Measurements from ENCODE around the gene IL2RA.

The IL2RA gene

DNA sequence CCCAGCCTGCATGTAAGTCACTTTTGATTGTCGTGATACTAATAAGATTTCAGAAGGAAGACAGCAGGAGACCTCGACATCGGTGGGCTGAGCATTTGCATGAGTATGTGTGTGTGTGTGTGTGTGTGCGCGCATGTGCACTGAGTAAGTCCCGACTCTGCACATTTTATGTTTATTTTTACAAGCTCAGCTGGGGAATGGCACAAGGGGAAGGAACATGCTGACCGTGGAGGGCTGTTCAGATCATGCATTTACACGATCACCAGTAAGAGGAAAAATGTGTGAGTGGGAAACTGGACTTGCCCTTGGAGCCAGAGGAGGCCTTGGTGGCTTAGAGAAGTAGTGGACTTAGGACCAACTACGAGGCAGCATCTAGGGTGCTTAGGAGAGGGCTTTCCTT lies 41.3 kb downstream of the IL2RA start:
- no peaks in the 10 kb centered on the region for H3K4me1 ChIP-seq (ENCODE audit: control insufficient read depth, insufficient read depth, low read length, poor library complexity, severe bottlenecking)
- H3K4me3 ChIP-seq (ENCODE audit: extremely low read depth, insufficient read depth, low read length, poor library complexity, severe bottlenecking) = no peak overlapping the region
- WGBS, 2 experiments (ENCODE audit: insufficient coverage in 2 of 2) = 95 to 100% methylated on average over 7 to 8 of the region's 9 CpGs
- no peak overlapping the region for H3K27ac ChIP-seq (ENCODE audit: low read depth, low read length, severe bottlenecking)
- no peaks in the 10 kb centered on the region for H3K9me3 ChIP-seq (ENCODE audit: control insufficient read depth, low read length)
- no peaks in the 10 kb centered on the region for H3K36me3 ChIP-seq (ENCODE audit: control insufficient read depth, insufficient read depth, low read length)

DNA sequence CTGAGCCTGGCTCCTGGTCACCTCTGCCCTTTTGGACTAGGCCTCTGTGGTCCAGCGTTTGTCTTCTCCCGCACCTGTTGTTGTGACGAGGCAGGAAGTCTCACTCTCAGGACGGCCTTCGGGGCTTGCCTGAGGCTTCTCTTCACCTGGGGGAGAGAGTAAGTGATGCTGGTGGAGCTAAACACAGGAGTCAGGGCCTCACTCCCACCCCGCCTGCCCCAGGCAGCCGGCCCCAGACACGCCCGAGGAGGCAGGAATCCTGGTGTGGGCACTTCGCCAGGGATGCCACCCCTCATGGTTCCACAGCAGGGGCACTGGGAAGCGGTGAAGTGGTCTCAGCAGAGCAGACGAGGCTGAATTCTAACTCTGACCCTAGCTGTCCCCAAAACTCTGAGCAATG lies 42.4 kb downstream of the IL2RA start:
- Histone ChIP-seq H3K4me3 (ENCODE audit: extremely low read depth, insufficient read depth, low read length, poor library complexity, severe bottlenecking) (no peak overlapping the region), H3K9me3 (ENCODE audit: control insufficient read depth, low read length) (no peaks in the 10 kb centered on the region), H3K27ac (ENCODE audit: low read depth, low read length, severe bottlenecking) (no peak overlapping the region), H3K4me1 (ENCODE audit: control insufficient read depth, insufficient read depth, low read length, poor library complexity, severe bottlenecking) (no peaks in the 10 kb centered on the region), H3K36me3 (ENCODE audit: control insufficient read depth, insufficient read depth, low read length) (no peaks in the 10 kb centered on the region)
- WGBS, 2 experiments (ENCODE audit: insufficient coverage in 2 of 2) = 82 to 87% methylated on average over 7 to 9 of the region's 12 CpGs

GRCh38 chr10:6019010-6019782 lies 43.0 kb downstream of the IL2RA start:
- Histone ChIP-seq H3K4me3 (ENCODE audit: extremely low read depth, insufficient read depth, low read length, poor library complexity, severe bottlenecking) (no peak overlapping the region), H3K4me1 (ENCODE audit: control insufficient read depth, insufficient read depth, low read length, poor library complexity, severe bottlenecking) (no peaks in the 10 kb centered on the region), H3K36me3 (ENCODE audit: control insufficient read depth, insufficient read depth, low read length) (no peaks in the 10 kb centered on the region), H3K27ac (ENCODE audit: low read depth, low read length, severe bottlenecking) (no peak overlapping the region), H3K9me3 (ENCODE audit: control insufficient read depth, low read length) (no peaks in the 10 kb centered on the region)
- WGBS, 2 experiments (ENCODE audit: insufficient coverage in 2 of 2) = 78 to 88% methylated on average over 4 to 6 of the region's 6 CpGs

DNA sequence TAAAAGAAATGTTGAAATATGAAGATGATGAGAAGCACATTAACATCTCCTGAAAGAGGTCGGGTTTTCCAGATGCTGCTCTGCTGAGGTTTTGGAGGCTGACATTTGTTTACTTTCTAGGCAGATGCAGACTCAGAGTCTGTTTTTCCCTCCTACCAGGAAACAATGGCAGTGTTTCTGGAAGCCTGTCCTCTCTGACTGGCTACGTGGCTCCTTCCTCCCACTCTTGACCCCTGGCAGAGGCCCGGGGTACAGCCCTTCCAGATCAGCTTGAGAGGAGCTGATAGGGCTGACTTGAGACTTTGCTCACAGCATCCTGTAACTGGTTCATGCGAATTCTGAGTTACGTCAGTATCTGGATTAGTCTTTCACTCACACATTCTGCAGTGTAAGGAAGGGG lies 43.7 kb downstream of the IL2RA start:
- WGBS, 2 experiments (ENCODE audit: insufficient coverage in 2 of 2) = 89 to 93% methylated on average over 1 to 3 of the region's 5 CpGs
- Histone ChIP-seq H3K27ac (ENCODE audit: low read depth, low read length, severe bottlenecking) (peak overlapping the region; percentile 31), H3K36me3 (ENCODE audit: control insufficient read depth, insufficient read depth, low read length) (no peaks in the 10 kb centered on the region), H3K4me3 (ENCODE audit: extremely low read depth, insufficient read depth, low read length, poor library complexity, severe bottlenecking) (no peak overlapping the region), H3K4me1 (ENCODE audit: control insufficient read depth, insufficient read depth, low read length, poor library complexity, severe bottlenecking) (no peaks in the 10 kb centered on the region), H3K9me3 (ENCODE audit: control insufficient read depth, low read length) (no peaks in the 10 kb centered on the region)

DNA sequence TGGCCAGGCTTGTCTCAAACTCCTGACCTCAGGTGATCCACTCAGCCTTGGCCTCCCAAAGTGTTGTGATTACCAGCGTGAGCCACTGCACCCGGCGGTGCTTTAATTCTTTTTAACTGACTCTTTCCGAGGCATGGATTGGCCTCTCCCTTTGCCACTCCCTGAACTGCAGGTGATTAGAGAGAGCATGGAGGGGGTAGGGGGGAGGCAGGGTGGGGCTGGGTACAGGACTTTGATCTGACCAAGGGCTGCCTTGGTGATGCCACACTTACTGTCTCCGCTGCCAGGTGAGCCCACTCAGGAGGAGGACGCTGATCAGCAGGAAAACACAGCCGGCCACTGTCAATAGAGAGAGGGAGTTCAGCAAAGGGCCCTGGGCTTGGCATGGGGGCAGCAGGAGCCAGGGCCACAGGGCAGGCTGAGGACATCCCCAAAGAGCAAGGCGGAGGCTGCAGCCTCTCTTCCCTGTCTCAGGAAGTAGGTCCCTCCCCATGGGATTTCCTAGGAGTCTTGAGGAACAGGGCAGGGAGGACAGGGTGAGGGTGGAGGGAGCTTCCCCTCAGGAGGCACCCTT lies 44.3 kb downstream of the IL2RA start:
- Histone ChIP-seq H3K4me3 (ENCODE audit: extremely low read depth, insufficient read depth, low read length, poor library complexity, severe bottlenecking) (no peak overlapping the region), H3K27ac (ENCODE audit: low read depth, low read length, severe bottlenecking) (peak overlapping the region; percentile 31), H3K36me3 (ENCODE audit: control insufficient read depth, insufficient read depth, low read length) (no peaks in the 10 kb centered on the region), H3K9me3 (ENCODE audit: control insufficient read depth, low read length) (no peaks in the 10 kb centered on the region), H3K4me1 (ENCODE audit: control insufficient read depth, insufficient read depth, low read length, poor library complexity, severe bottlenecking) (no peaks in the 10 kb centered on the region)
- WGBS, 2 experiments (ENCODE audit: insufficient coverage in 2 of 2) = 93 to 94% methylated on average over 3 to 8 of the region's 8 CpGs

DNA sequence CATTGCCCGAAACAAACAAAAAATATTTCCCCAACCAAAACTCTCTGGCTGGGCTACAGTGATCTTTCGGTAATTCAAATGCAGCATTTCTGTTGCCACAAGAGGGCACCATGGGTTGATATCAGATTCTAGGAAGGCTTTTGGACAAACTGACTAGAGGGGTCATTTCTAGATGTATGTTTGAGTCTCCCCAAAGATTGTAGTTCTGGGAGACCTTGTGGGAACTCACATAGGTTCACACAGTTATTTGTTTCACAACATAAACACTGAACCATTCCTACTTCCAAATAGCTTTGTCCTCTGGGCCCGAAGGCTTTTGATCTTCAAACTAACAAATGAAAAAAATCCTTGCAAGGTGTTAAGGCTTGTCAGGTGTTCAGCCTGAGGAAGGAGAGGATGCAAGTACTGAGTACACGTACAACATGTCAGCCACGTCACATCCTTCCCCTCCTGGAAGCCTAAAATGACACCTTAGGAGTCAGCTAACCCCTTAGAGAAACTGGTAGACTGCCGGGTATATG lies 47.9 kb downstream of the IL2RA start:
- Histone ChIP-seq H3K4me1 (ENCODE audit: control insufficient read depth, insufficient read depth, low read length, poor library complexity, severe bottlenecking) (no peaks in the 10 kb centered on the region), H3K9me3 (ENCODE audit: control insufficient read depth, low read length) (no peaks in the 10 kb centered on the region), H3K4me3 (ENCODE audit: extremely low read depth, insufficient read depth, low read length, poor library complexity, severe bottlenecking) (no peak overlapping the region), H3K36me3 (ENCODE audit: control insufficient read depth, insufficient read depth, low read length) (no peaks in the 10 kb centered on the region), H3K27ac (ENCODE audit: low read depth, low read length, severe bottlenecking) (no peak overlapping the region)
- 33 to 40% methylated on average over 2 of the region's 6 CpGs for WGBS, 2 experiments (ENCODE audit: insufficient coverage in 2 of 2)

DNA sequence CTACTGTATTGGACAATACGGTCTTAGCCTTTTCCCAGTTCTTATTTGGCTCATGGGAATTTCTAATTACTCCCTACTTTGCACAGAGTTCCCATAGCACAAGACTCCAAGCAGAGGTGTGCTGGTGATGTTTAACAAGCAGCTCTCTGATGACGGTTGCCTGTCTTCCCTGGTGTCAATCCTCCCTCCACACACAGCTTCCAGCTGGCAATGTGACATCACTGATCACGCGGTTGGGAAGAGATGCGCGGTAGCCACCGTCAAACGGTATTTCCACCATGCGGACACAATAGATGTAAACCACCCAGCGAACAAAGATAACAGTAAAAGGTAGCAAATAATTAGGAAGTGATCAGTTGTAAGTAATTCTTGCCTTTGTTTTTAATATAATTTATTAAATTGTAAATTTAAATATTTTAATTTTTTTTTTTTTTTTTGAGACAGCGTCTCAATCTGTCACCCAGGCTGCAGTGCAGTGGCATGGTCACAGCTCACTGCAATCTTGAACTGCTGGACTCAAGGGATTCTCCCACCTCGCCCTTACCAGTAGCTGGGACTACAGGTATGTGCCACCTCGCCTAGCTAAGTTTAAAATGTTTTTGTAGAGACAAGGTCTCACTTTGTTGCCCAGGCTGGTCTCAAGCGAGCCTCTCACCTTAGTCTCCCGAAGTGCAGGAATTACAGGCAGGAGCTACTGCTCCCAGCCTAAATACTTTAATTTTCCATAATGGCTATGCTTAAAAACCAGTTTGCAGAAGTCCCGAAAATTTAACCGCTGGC lies 48.6 kb downstream of the IL2RA start:
- Histone ChIP-seq H3K9me3 (ENCODE audit: control insufficient read depth, low read length) (no peaks in the 10 kb centered on the region), H3K4me1 (ENCODE audit: control insufficient read depth, insufficient read depth, low read length, poor library complexity, severe bottlenecking) (no peaks in the 10 kb centered on the region), H3K4me3 (ENCODE audit: extremely low read depth, insufficient read depth, low read length, poor library complexity, severe bottlenecking) (no peak overlapping the region), H3K27ac (ENCODE audit: low read depth, low read length, severe bottlenecking) (no peak overlapping the region), H3K36me3 (ENCODE audit: control insufficient read depth, insufficient read depth, low read length) (no peaks in the 10 kb centered on the region)
- 78 to 82% methylated on average over 14 to 15 of the region's 17 CpGs for WGBS, 2 experiments (ENCODE audit: insufficient coverage in 2 of 2)

DNA sequence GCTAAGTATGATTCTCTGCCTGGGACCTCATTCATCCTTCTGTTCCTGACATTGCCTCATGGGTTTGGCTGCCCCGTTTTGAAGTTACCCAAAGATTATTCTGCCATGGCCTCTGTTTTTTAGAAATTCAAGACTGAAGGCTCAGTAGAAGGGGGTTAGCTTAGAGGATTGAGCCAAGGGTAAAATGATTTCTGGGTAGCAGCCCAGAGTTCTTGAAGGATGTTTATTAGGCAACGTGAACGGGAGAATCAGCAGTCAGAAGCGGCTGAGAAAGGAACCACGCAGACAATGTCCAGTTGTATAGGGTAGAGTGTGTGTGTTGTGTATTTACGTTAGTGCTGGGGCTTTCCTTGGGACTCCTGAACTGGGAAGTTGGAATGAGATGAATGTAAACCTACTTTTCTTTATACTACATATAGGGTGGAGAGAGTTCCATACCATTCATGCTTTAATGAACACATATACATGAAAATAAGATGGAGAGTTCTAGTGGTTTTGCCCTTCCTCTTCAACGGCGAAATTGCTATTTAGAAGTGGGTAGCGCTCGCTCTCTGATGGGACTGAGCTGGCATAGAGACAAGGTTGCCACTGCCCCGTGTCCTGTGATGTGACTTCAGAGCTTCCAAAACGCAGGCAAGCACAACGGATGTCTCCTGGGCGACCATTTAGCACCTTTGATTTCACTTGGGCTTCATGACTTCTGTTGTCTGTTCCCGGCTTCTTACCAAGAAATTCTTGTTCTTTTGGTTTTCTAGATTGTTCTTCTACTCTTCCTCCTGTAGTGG lies 49.9 kb downstream of the IL2RA start:
- no peaks in the 10 kb centered on the region for H3K4me1 ChIP-seq (ENCODE audit: control insufficient read depth, insufficient read depth, low read length, poor library complexity, severe bottlenecking)
- no peaks in the 10 kb centered on the region for H3K36me3 ChIP-seq (ENCODE audit: control insufficient read depth, insufficient read depth, low read length)
- H3K27ac ChIP-seq (ENCODE audit: low read depth, low read length, severe bottlenecking) = no peak overlapping the region
- 85 to 92% methylated on average over 11 to 14 of the region's 15 CpGs for WGBS, 2 experiments (ENCODE audit: insufficient coverage in 2 of 2)
- H3K9me3 ChIP-seq (ENCODE audit: control insufficient read depth, low read length) = peaks cover 4% of the 10 kb centered on the region
- H3K4me3 ChIP-seq (ENCODE audit: extremely low read depth, insufficient read depth, low read length, poor library complexity, severe bottlenecking) = no peak overlapping the region

GRCh38 chr10:6011558-6011957 lies 50.6 kb downstream of the IL2RA start:
- WGBS, 2 experiments (ENCODE audit: insufficient coverage in 2 of 2) = 88 to 99% methylated on average over 5 to 6 of the region's 8 CpGs
- peaks cover 5% of the 10 kb centered on the region for H3K9me3 ChIP-seq (ENCODE audit: control insufficient read depth, low read length)
- no peak overlapping the region for H3K27ac ChIP-seq (ENCODE audit: low read depth, low read length, severe bottlenecking)
- H3K4me1 ChIP-seq (ENCODE audit: control insufficient read depth, insufficient read depth, low read length, poor library complexity, severe bottlenecking) = no peaks in the 10 kb centered on the region
- no peak overlapping the region for H3K4me3 ChIP-seq (ENCODE audit: extremely low read depth, insufficient read depth, low read length, poor library complexity, severe bottlenecking)
- H3K36me3 ChIP-seq (ENCODE audit: control insufficient read depth, insufficient read depth, low read length) = no peaks in the 10 kb centered on the region

DNA sequence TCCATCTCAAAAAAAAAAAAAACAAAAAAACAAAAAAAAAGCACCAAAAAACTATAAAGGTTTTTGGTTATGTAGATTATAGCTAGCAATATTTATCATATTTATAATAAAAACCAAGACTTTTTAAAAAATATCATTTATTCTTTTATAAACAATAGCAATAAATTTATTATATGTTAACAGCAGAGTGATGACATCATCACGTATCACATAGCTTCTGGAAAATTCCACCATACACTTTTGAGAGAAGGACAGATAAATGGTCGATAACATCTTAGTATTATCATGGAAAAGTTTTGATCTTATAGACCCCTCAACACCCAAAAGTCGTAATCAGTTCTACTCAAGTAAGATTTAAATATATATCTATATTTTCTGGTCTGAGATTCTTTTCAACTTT lies 51.6 kb downstream of the IL2RA start:
- no peaks in the 10 kb centered on the region for H3K4me1 ChIP-seq (ENCODE audit: control insufficient read depth, insufficient read depth, low read length, poor library complexity, severe bottlenecking)
- no peak overlapping the region for H3K27ac ChIP-seq (ENCODE audit: low read depth, low read length, severe bottlenecking)
- no peak overlapping the region for H3K4me3 ChIP-seq (ENCODE audit: extremely low read depth, insufficient read depth, low read length, poor library complexity, severe bottlenecking)
- H3K9me3 ChIP-seq (ENCODE audit: control insufficient read depth, low read length) = peaks cover 5% of the 10 kb centered on the region
- WGBS, 2 experiments (ENCODE audit: insufficient coverage in 2 of 2) = no CpG with 5 or more reads among the region's 3 CpGs
- H3K36me3 ChIP-seq (ENCODE audit: control insufficient read depth, insufficient read depth, low read length) = no peaks in the 10 kb centered on the region

All from mesodermal cell (in vitro differentiated cells).